HEK293 (cell line): ENCODE measurements around the gene DPT.

Source experiments
- CTCF ChIA-PET: fragments of 350-600 bp; formaldehyde crosslinking; extraction: SDS; loops from one replicate; lab custom pipeline; 2021; ENCODE audit warnings: antibody characterized with exemption; lab: Yijun Ruan, JAX
- POLR2A ChIA-PET: fragments of 300-600 bp; formaldehyde crosslinking; extraction: SDS; loops from one replicate; lab custom pipeline; 2020; ENCODE audit warnings: antibody characterized with exemption, inconsistent platforms; lab: Yijun Ruan, JAX
- H3K27ac ChIP-seq: fragments of 200-500 bp; sonication (Bioruptor generic); 2 replicates; pipeline ENCODE4 v1.5.1; 2014; ENCODE audit warnings: low read depth, low read length, control low read depth, inconsistent platforms; ENCODE audit errors: extremely low read depth
- H3K36me3 ChIP-seq, 2 experiments: fragments of 200-500 bp in 1 of 2; sonication (Bioruptor generic) in 1 of 2; 1 replicate in 1 of 2; 2 replicates in 1 of 2; pipeline ENCODE4 v1.5.1; 2014 to 2017; ENCODE audit warnings: inconsistent platforms in 2 of 2, low read length in 2 of 2; ENCODE audit not compliant: control insufficient read depth in 2 of 2, insufficient read depth in 1 of 2
- H3K4me1 ChIP-seq: fragments of 200-500 bp; sonication (Bioruptor generic); 2 replicates; pipeline ENCODE4 v1.5.1; 2014; ENCODE audit warnings: mild to moderate bottlenecking, low read length, inconsistent platforms; ENCODE audit not compliant: control insufficient read depth, insufficient read depth
- H3K4me3 ChIP-seq: 2 replicates; pipeline ENCODE4 v1.5.1; 2011; ENCODE audit warnings: low read depth, mild to moderate bottlenecking, control low read depth, low read length, moderate library complexity
- H3K9me3 ChIP-seq: fragments of 200-500 bp; sonication (Bioruptor generic); 2 replicates; pipeline ENCODE4 v1.5.1; 2014; ENCODE audit warnings: low read depth, low read length, inconsistent platforms; ENCODE audit not compliant: control insufficient read depth, insufficient read depth
- GLI2 ChIP-seq: fragments of 450-650 bp; formaldehyde crosslinking; IDR thresholded peaks from 2 replicates; pipeline ENCODE4; 2017; ENCODE audit warnings: missing biosample characterization, missing genetic modification characterization, low read depth, borderline replicate concordance
- TCF7L2 ChIP-seq: IDR thresholded peaks from 2 replicates; pipeline ENCODE4 v1.6.1; 2011; ENCODE audit warnings: low read depth, mild to moderate bottlenecking, inconsistent platforms, low read length, moderate library complexity, borderline replicate concordance
- TRIM28 ChIP-seq: IDR thresholded peaks from 2 replicates; pipeline ENCODE4 v1.6.1; 2011; ENCODE audit warnings: low read length, control low read depth, borderline replicate concordance
- ZFHX2 ChIP-seq: fragments of 450-650 bp; formaldehyde crosslinking; conservative IDR thresholded peaks from 2 replicates; pipeline ENCODE4 v1.5.1; 2016; ENCODE audit warnings: missing biosample characterization, missing genetic modification characterization
- ZNF133 ChIP-seq: fragments of 450-650 bp; formaldehyde crosslinking; IDR thresholded peaks from 2 replicates; pipeline ENCODE4 v1.5.1; 2016; ENCODE audit warnings: missing biosample characterization, missing genetic modification characterization
- ZNF501 ChIP-seq: fragments of 450-650 bp; formaldehyde crosslinking; IDR thresholded peaks from 2 replicates; pipeline ENCODE4 v1.5.1; 2016; ENCODE audit warnings: missing biosample characterization, missing genetic modification characterization
- ZNF544 ChIP-seq: fragments of 450-650 bp; formaldehyde crosslinking; IDR thresholded peaks from 2 replicates; pipeline ENCODE4 v1.5.0; 2017; ENCODE audit warnings: missing biosample characterization, missing genetic modification characterization
- ZNF548 ChIP-seq: fragments of 450-650 bp; formaldehyde crosslinking; IDR thresholded peaks from 2 replicates; pipeline ENCODE4 v1.5.1; 2016; ENCODE audit warnings: missing biosample characterization, missing genetic modification characterization
- ZNF776 ChIP-seq: fragments of 450-650 bp; formaldehyde crosslinking; IDR thresholded peaks from 2 replicates; pipeline ENCODE4 v1.5.0; 2017; ENCODE audit warnings: missing biosample characterization, missing genetic modification characterization, borderline replicate concordance
- ZSCAN16 ChIP-seq: fragments of 450-650 bp; formaldehyde crosslinking; IDR thresholded peaks from 2 replicates; pipeline ENCODE4 v1.5.1; 2016; ENCODE audit warnings: missing biosample characterization, missing genetic modification characterization
- TF ChIP-seq, protein P1 (sequence below): fragments of 450-650 bp; formaldehyde crosslinking; IDR thresholded peaks from 2 replicates; pipeline ENCODE4 v1.5.1; 2016; ENCODE audit warnings: missing biosample characterization, missing genetic modification characterization
- TF ChIP-seq, protein P2 (sequence below): fragments of 450-650 bp; formaldehyde crosslinking; IDR thresholded peaks from 2 replicates; pipeline ENCODE4 v1.5.1; 2016; ENCODE audit warnings: missing biosample characterization, missing genetic modification characterization
- TF ChIP-seq, protein P3 (sequence below): fragments of 450-650 bp; formaldehyde crosslinking; IDR thresholded peaks from 2 replicates; pipeline ENCODE4 v1.5.1; 2016; ENCODE audit warnings: missing biosample characterization, missing genetic modification characterization

DPT gene

DNA sequence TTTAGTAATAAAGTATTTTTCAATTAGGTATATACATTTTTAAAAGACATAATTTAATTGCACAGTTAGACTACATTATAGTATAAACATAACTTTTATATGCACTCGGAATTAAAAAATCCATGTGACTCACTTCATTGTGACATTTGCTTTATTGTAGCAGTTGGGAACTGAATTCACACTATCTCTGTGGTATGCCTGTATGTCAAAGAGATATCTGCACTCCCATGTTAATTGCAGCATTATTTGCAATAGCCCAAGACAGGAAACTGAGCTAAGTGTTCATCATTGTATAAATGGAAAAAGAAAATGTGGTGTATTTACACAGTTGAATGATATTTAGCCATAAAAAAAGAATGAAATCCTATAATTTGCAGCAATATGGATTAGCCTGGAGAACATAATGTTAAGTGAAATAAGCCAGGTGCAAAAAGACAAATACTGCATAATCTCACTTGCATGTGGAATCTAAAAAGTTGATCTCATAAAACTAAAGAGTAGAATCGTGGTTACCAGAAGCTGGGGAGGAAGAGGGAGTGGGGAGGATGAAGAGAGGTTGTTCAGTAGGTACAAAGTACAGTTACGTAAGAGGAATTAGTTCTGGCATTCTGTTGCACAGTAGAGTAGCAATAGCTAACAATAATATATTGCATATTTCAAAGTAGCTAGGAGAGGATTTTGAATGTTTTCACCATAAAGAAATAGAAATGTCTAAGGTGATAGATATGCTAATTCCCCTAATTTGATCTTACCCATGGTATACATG lies 64.8 kb downstream of the DPT start (continued):
- TF ChIP-seq ZNF501: no peak

DNA sequence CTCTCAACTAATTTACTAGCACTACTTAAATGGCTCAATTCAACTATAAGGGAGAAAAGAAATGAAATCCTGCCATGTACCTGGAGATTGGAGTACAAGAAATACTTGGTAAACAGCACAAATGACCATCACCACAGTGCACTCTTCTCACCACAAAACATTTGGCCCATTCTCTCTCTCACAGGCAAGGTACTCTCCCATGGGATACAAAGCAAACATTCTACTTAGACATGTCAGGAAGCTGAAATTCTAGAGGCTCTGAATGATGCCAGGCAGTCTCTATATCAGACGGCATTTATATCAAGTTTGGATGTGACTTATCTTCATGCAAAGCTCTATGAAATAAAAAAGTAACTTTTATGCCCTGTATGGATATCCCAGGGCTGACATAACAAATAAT lies 72.5 kb downstream of the DPT start:
- no peaks in the 10 kb centered on the region for H3K9me3 ChIP-seq
- TF ChIP-seq ZSCAN16 (tag by site-specific recombination): no peak
- TF ChIP-seq, protein P1, sequence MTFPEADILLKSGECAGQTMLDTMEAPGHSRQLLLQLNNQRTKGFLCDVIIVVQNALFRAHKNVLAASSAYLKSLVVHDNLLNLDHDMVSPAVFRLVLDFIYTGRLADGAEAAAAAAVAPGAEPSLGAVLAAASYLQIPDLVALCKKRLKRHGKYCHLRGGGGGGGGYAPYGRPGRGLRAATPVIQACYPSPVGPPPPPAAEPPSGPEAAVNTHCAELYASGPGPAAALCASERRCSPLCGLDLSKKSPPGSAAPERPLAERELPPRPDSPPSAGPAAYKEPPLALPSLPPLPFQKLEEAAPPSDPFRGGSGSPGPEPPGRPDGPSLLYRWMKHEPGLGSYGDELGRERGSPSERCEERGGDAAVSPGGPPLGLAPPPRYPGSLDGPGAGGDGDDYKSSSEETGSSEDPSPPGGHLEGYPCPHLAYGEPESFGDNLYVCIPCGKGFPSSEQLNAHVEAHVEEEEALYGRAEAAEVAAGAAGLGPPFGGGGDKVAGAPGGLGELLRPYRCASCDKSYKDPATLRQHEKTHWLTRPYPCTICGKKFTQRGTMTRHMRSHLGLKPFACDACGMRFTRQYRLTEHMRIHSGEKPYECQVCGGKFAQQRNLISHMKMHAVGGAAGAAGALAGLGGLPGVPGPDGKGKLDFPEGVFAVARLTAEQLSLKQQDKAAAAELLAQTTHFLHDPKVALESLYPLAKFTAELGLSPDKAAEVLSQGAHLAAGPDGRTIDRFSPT (tag by site-specific recombination): no peak
- TF ChIP-seq, all 188 proteins: peak for 0
- CTCF ChIA-PET: no interaction called here
- POLR2A ChIA-PET: no interaction called here
- Histone ChIP-seq H3K27ac (no peak overlapping the region), H3K4me3 (no peak overlapping the region), H3K36me3 (no peaks in the 10 kb centered on the region), H3K4me1 (no peaks in the 10 kb centered on the region; the same call in 1 of the 2 replicates)

DNA sequence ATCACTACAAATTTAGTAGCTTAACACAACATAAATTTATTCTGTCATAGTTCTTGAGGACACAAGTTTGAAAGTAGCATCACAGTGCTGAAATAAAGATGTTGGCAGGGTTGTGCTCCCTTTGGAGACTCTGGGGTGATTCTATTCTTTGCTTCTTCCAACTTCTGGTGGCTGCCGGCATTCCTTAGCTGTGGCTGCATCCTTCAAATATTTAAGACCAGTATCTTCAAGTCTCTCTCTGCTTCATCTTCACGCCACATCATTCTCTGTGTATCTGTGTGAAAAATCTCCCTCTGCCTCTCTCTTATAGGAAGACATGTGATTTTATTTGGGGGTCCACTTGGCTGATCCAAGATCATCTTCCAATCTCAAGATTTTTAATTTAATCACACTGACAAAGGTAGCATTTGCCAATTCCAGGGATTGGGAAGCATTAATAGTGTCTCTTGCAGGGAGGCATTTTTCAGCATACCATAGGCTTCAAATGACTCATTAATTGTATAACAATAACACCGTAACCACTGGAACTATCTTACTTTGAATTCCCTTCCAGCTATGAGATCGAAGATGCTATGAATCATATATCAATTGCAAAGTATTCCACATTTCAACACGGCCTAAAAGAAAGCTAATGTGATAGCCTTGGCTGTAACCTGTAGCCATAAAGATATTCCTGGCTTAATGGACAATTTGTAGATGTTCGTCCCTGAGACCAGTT lies 74.6 kb downstream of the DPT start:
- H3K27ac ChIP-seq: no peak overlapping the region
- CTCF ChIA-PET: interaction anchor here (1.2 to 3.4 kb wide), 2 partner anchors 17 to 51 kb away, joined by 4 to 24 read pairs; no protein-coding TSS in a partner anchor

DNA sequence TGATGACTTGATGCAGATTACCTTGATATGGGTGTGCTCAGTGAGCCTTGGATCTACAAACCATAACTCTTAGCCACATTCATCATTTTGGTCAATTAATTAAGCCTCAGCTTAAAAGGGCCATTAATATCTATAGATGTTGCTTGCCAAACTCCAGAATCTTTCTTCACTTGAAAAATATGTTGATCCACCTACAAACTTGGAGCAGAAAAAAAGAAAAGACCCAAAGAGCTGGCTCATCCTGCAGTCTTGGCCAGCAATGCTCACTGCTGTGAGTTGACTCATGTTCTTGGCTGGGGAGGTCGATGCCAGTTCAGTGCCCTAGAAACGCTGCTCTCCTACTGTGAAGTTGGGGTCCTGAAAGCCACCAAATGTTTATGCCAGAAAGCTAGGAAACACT lies 75.4 kb downstream of the DPT start:
- no peak overlapping the region for H3K27ac ChIP-seq
- no peaks in the 10 kb centered on the region for H3K9me3 ChIP-seq
- no peaks in the 10 kb centered on the region for H3K36me3 ChIP-seq
- TF ChIP-seq, protein P1 (tag by site-specific recombination): no peak
- TF ChIP-seq, protein P2, sequence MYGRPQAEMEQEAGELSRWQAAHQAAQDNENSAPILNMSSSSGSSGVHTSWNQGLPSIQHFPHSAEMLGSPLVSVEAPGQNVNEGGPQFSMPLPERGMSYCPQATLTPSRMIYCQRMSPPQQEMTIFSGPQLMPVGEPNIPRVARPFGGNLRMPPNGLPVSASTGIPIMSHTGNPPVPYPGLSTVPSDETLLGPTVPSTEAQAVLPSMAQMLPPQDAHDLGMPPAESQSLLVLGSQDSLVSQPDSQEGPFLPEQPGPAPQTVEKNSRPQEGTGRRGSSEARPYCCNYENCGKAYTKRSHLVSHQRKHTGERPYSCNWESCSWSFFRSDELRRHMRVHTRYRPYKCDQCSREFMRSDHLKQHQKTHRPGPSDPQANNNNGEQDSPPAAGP (tag by site-specific recombination): no peak
- TF ChIP-seq GLI2 (no peak), TRIM28 (no peak), ZNF544 (tag by site-specific recombination) (no peak), ZNF548 (tag by site-specific recombination) (no peak)
- TF ChIP-seq, protein P3, sequence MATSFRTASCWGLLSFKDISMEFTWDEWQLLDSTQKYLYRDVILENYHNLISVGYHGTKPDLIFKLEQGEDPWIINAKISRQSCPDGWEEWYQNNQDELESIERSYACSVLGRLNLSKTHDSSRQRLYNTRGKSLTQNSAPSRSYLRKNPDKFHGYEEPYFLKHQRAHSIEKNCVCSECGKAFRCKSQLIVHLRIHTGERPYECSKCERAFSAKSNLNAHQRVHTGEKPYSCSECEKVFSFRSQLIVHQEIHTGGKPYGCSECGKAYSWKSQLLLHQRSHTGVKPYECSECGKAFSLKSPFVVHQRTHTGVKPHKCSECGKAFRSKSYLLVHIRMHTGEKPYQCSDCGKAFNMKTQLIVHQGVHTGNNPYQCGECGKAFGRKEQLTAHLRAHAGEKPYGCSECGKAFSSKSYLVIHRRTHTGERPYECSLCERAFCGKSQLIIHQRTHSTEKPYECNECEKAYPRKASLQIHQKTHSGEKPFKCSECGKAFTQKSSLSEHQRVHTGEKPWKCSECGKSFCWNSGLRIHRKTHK: no peak
- POLR2A ChIA-PET: no interaction called here
- CTCF ChIA-PET: interaction anchor here (3.4 kb wide), 1 partner anchor 16 kb away, joined by 24 read pairs; no protein-coding TSS in a partner anchor
- H3K4me3 ChIP-seq: no peak overlapping the region
- no peaks in the 10 kb centered on the region; the same call in 1 of the 2 replicates for H3K4me1 ChIP-seq

More for the DNA sequence above, 74.6 kb downstream of the DPT start:
- POLR2A ChIA-PET: no interaction called here
- H3K4me3 ChIP-seq: no peak overlapping the region
- TF ChIP-seq ZNF133 (tag by site-specific recombination) (no peak), ZFHX2 (tag by site-specific recombination) (no peak), ZNF776 (tag by site-specific recombination) (no peak), TCF7L2 (no peak)
- H3K4me1 ChIP-seq: no peaks in the 10 kb centered on the region; the same call in 1 of the 2 replicates
- no peaks in the 10 kb centered on the region for H3K9me3 ChIP-seq
- H3K36me3 ChIP-seq: no peaks in the 10 kb centered on the region
